B cell (primary cell): ENCODE measurements around the gene SMIM13.

ENCODE experiments used
- CTCF ChIP-seq: fragments of 200-600 bp; IDR thresholded peaks from one replicate; pipeline ENCODE4 v1.8.0; 2022; ENCODE audit warnings: antibody characterized with exemption, mild to moderate bottlenecking
- EZH2 ChIP-seq: IDR thresholded peaks from 2 replicates; pipeline ENCODE4 v1.6.1; 2012; ENCODE audit warnings: borderline replicate concordance, low read depth, mild to moderate bottlenecking, moderate library complexity, low read length; ENCODE audit not compliant: insufficient read depth, poor library complexity, severe bottlenecking

- no peak for TF ChIP-seq CTCF
- TF ChIP-seq EZH2 = no peak
Measured at GRCh38 chr6:11064836-11065235, 28.8 kb upstream of the SMIM13 start.
